Ramos (cell line): ENCODE data around the gene MED7.

ENCODE experiments used
- in situ Hi-C: fragments of 300-500 bp; cut with MboI; formaldehyde crosslinking; loops from one replicate; pipeline ENCODE4 v1.14.3; 2022; ENCODE audit warnings: low sequenced_read_pairs; ENCODE audit not compliant: unreplicated experiment

The MED7 gene

DNA sequence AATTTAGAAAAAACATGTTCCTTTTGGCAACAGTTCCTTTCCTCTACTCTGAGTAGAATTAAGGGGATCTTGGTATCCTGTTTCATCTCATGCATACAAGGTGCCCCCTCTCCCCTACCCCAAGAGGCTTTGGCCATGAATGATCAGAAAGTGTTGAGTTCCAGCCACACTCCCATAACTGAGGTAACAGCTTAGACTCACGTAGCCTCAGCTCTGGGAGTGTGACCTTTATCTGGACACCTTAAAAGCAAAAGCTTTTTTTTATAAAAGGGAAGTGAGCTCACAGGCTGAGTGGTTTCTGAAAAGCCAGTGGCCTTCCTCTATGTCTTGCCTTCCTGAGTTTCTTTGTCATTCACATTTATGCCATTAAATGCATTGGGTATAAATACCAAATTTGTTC lies 32.9 kb downstream of the MED7 start:
- in situ Hi-C loops, result no loop called here

DNA sequence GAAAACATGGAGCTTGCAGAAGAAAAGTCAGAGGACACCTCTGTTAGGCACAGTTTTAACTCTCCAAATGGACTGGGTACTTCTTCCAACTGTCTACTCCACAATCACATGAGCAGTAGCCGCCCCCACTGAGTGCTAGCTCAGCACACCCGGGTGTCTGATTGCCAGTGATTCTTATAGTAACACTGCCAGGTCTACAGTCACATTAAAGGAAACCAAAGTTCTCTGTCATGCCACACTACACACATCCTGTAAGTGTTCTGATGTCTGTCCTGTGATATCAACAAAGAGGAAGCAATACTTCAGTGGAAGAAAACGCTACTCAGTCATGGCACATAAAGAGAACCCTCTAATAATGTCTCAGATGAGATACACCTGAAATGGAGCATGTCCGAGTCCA lies 33.7 kb downstream of the MED7 start, which contains the start of gene HAVCR2:
Gene HAVCR2 (minus strand): TSS at position 69 of the 400 bp plus-strand sequence. CDS start 61 bp downstream, at position 8.
- in situ Hi-C loops, result no loop called here

DNA sequence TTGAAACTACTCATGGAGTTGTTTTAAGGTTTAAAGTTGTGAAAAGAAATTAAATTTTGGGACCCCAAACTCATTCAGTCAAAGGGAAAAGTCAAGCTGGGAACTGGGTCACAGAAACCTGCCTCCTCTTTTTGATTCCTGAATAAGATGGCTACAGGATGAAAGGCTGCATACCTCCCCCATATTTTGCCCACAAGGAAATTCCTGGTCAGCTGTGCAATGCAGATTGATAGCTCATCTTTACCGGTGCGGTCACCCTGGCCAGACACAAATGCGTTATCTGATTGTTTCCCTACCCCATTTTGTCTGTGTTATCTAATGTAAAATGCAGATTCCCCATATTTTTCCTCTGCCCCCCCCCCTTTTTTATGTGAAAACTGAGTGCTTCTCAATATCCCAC lies 35.2 kb downstream of the MED7 start:
- in situ Hi-C loops, result no loop called here

DNA sequence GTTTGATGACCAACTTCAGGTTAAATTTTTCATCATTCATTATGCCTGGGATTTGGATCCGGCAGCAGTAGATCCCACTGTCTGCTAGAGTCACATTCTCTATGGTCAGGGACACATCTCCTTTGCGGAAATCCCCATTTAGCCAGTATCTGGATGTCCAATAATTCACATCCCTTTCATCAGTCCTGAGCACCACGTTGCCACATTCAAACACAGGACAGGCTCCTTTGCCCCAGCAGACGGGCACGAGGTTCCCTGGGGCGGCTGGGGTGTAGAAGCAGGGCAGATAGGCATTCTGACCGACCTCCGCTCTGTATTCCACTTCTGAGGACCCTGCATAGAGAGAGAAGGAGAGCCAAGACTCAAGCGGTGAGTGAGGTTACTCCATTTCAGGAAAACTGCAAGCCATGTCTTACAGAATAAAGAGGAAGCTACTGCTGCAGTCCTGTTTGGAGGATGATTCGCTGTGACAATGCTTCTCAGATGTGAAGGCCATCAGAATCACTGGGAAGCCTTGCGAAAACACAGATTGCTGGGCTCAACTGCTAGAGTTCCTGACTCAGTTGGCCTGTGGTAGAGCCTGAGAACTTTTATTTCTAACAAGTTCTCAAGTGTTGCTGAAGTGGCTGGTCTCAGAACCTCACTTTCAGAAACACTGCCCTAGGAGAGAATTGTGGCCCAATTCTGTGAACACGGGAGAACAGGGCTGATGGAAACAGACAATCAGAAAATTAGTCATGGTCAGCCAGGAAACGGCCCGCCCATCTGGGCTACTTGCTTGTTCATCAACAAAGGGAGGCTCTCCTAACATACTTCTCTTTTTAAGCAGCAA lies 35.8 kb downstream of the MED7 start:
- in situ Hi-C loops, result no loop called here

DNA sequence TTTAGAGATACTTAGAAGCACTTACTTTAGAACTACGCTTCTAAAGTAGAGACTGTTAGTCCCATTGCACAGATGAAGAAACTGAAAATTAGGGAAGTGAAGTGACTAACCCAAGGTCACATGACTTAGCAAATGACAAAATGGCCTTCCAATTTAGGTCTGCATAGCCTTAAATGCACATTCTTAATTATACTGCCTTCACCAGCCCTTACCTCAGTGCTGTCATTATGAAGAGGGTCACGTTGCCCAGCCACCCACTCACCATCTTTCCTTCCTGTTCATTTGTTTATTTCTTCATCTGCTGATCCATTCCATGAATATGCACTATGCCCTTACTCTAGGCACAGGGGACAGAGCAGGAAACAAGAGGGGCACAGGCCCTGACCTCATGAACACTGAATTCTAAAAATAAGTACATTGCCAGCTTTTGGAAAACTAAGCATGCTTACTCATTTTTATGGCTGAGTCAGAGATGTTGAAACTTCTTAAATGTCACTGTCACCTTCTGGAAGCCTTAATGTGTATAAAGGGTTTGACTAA lies 42.5 kb downstream of the MED7 start:
- in situ Hi-C loops, result no loop called here

DNA sequence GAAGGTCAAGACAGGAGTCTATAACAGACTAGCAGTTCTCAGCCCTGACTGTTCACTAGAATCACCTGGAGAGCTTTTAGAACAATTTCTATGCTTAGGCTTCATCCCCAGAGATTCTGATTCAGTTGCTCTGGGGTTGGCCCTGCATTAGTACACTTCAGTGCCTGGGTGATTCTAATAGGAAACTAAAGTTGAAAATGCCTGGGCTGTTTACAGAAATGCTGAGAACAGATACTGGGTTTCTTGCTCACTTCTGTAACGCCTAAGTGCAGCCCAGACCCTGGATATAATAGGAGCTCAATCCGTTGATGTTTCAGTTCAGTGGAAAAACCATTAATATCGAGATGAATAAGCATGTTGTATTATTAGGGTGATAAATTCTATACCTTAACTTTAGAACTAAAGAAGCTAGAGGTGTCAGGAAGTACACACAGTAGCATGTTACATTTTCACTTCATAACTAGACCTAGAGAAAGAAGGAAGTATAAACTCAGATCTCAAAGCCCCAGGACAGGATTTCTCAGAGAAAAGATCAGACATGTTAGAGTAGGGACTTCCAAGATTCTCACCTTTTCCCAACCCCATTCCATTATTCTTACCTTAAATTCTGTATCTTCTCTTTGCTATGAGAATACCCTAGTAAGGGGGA lies 54.2 kb downstream of the MED7 start:
- in situ Hi-C loops, result no loop called here
